SJSA1 (cell line): ENCODE results near the gene PVALEF. TPM values are rescaled to one million over a fixed set of nuclear protein-coding genes. Genes with fewer than 3 reads are reported as not detected.

Source experiments
- DNase-seq, 2 experiments: peaks; one replicate each; pipeline ENCODE4 v3.0.0-alpha.2; 2015 to 2020; ENCODE audit warnings: low spot score in 2 of 2, low read depth in 1 of 2
- H3K27ac ChIP-seq: fragments of 250-450 bp; sonication (Bioruptor Pico); 2 replicates; pipeline ENCODE4 v1.5.1; 2020; ENCODE audit warnings: mild to moderate bottlenecking, moderate library complexity
- H3K27me3 ChIP-seq: fragments of 250-450 bp; sonication (Bioruptor Pico); replicated peaks from 2 replicates; pipeline ENCODE4 v1.5.1; 2020; ENCODE audit warnings: mild to moderate bottlenecking, moderate library complexity
- H3K36me3 ChIP-seq: fragments of 250-450 bp; sonication (Bioruptor Pico); 2 replicates; pipeline ENCODE4 v1.5.1; 2020; ENCODE audit warnings: mild to moderate bottlenecking
- H3K4me1 ChIP-seq: fragments of 250-450 bp; sonication (Bioruptor Pico); replicated peaks from 2 replicates; pipeline ENCODE4 v1.6.1; 2021; ENCODE audit warnings: mild to moderate bottlenecking
- H3K4me3 ChIP-seq: fragments of 250-450 bp; sonication (Bioruptor Pico); 2 replicates; pipeline ENCODE4 v1.5.1; 2020; ENCODE audit warnings: mild to moderate bottlenecking
- H3K9me3 ChIP-seq: fragments of 250-450 bp; sonication (Bioruptor Pico); replicated peaks from 2 replicates; pipeline ENCODE4 v1.5.1; 2020; ENCODE audit warnings: mild to moderate bottlenecking
- total RNA-seq: library from RNA; depleted of rRNA; stranded (reverse); fragments of >200 nt; shearing (Covaris generic); gene quantifications from 2 replicates; pipeline ENCODE4 v1.2.3, GENCODE V29; 2014

The PVALEF gene
- total RNA-seq, 1 experiment from 2014 or later: not detected

- H3K9me3 ChIP-seq: no peaks in the 10 kb centered on the region; the same call in 1 of the 2 replicates
- no peak overlapping the region for H3K4me3 ChIP-seq
- H3K36me3 ChIP-seq: no peaks in the 10 kb centered on the region
- peaks cover 10% of the 10 kb centered on the region for H3K4me1 ChIP-seq
- peaks cover 76% of the 10 kb centered on the region for H3K27me3 ChIP-seq
- no peak overlapping the region for H3K27ac ChIP-seq
- DNase-seq: no peak
These were observed 40.9 kb upstream of the PVALEF start for GRCh38 chr17:81124377-81124776.

GRCh38 chr17:81125573-81126081 lies 39.7 kb upstream of the PVALEF start:
- Histone ChIP-seq H3K27me3 (peaks cover 72% of the 10 kb centered on the region), H3K4me1 (no peaks in the 10 kb centered on the region; the same call in none of the 2 replicates), H3K4me3 (no peak overlapping the region), H3K27ac (no peak overlapping the region), H3K36me3 (no peaks in the 10 kb centered on the region), H3K9me3 (no peaks in the 10 kb centered on the region)
- no peak for DNase-seq

GRCh38 chr17:81126281-81127132 lies 38.8 kb upstream of the PVALEF start:
- Histone ChIP-seq H3K4me1 (no peaks in the 10 kb centered on the region; the same call in none of the 2 replicates), H3K36me3 (no peaks in the 10 kb centered on the region), H3K9me3 (no peaks in the 10 kb centered on the region), H3K4me3 (no peak overlapping the region), H3K27ac (no peak overlapping the region), H3K27me3 (peaks cover 68% of the 10 kb centered on the region)
- DNase-seq: no peak

DNA sequence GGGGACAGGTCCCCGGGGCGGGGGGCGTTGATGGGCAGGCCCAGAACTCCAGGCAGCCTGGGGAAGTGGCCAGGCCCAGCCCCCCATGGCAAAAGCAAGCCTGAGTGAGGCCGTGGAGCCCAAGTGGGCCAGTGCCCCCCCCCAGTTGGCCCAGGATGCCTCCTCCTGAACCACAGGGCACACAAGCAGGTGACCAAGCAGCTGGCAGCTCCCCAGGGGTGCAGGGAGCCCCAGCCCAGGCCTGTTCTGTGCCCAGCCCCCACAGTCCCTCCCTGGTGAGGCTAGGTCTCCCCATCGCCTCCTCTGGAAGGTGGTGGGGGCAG lies 38.2 kb upstream of the PVALEF start:
- no peaks in the 10 kb centered on the region for H3K9me3 ChIP-seq
- H3K27me3 ChIP-seq: peaks cover 62% of the 10 kb centered on the region
- DNase-seq: no peak
- H3K4me3 ChIP-seq: no peak overlapping the region
- H3K36me3 ChIP-seq: no peaks in the 10 kb centered on the region
- H3K4me1 ChIP-seq: no peaks in the 10 kb centered on the region; the same call in none of the 2 replicates
- no peak overlapping the region for H3K27ac ChIP-seq

DNA sequence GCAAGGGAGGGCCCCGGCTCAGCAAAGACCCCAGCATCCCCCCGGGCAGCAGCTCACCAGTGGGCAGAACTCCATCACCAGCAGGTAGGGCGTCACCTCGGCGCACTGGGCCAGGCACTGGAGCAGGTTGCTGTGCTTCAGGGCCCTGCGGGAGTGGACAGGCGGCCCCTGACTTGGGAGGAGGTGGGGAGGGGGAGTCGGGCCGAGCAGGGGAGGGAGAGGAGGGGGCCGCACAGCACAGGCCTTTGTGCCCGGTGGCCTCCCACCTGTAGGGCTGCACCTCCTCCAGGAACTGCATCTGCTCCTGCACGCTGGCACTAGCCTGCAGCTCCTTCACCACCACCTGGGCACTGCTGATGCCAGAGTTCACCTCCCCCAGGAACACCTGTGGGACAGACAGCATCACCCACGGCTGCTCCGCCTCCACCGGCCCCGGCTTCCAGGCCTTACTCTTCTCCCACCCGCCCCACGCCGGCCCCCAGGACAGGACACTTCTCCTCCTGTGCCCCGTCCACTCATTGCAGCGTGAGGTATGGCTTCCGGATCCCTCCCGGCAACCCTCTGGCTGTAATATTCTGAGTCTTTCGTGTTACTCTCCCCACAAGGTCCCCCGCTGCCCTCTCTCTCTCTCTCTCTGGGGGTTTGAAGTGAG lies 37.7 kb upstream of the PVALEF start:
- Histone ChIP-seq H3K4me3 (no peak overlapping the region), H3K36me3 (no peaks in the 10 kb centered on the region), H3K27me3 (peaks cover 57% of the 10 kb centered on the region), H3K4me1 (no peaks in the 10 kb centered on the region; the same call in none of the 2 replicates), H3K27ac (no peak overlapping the region), H3K9me3 (no peaks in the 10 kb centered on the region)
- no peak for DNase-seq

- DNase-seq: no peak
- no peaks in the 10 kb centered on the region for H3K9me3 ChIP-seq
- H3K27ac ChIP-seq: no peak overlapping the region
- H3K4me1 ChIP-seq: no peaks in the 10 kb centered on the region; the same call in none of the 2 replicates
- no peak overlapping the region for H3K4me3 ChIP-seq
- H3K27me3 ChIP-seq: peaks cover 50% of the 10 kb centered on the region
- H3K36me3 ChIP-seq: no peaks in the 10 kb centered on the region
These were observed 37.0 kb upstream of the PVALEF start for GRCh38 chr17:81128338-81128737.

- no peak for DNase-seq
- Histone ChIP-seq H3K27me3 (peaks cover 47% of the 10 kb centered on the region), H3K9me3 (no peaks in the 10 kb centered on the region), H3K4me3 (no peak overlapping the region), H3K36me3 (no peaks in the 10 kb centered on the region), H3K4me1 (no peaks in the 10 kb centered on the region; the same call in none of the 2 replicates), H3K27ac (no peak overlapping the region)
These were observed 36.5 kb upstream of the PVALEF start for GRCh38 chr17:81128774-81129173.

DNA sequence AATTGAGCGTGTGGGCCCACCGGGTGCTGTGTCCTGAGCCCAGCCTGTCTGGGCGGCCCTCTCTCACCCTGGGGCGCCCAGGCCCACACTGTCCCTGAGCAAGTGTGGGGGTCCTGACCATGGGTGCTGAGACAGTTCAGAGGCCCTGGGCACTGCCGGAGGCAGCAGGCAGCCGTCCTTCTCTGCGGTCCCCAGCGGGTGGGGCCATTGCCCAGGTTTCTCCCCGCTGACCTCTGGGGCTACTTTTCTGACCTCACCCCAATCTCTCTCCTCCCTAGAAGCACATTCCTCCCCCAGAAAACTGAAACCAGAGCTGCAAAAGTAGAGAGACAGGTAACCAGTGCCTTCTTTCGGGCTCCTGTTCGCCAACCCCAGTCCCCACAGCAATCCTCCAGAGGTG lies 36.0 kb upstream of the PVALEF start:
- no peak overlapping the region for H3K27ac ChIP-seq
- no peaks in the 10 kb centered on the region for H3K9me3 ChIP-seq
- H3K4me3 ChIP-seq: no peak overlapping the region
- no peaks in the 10 kb centered on the region; the same call in none of the 2 replicates for H3K4me1 ChIP-seq
- DNase-seq: no peak
- no peaks in the 10 kb centered on the region for H3K36me3 ChIP-seq
- H3K27me3 ChIP-seq: peaks cover 42% of the 10 kb centered on the region

- no peak overlapping the region for H3K4me3 ChIP-seq
- no peak for DNase-seq
- no peak overlapping the region for H3K27ac ChIP-seq
- no peaks in the 10 kb centered on the region for H3K9me3 ChIP-seq
- H3K27me3 ChIP-seq: peaks cover 38% of the 10 kb centered on the region
- no peaks in the 10 kb centered on the region for H3K36me3 ChIP-seq
- H3K4me1 ChIP-seq: no peaks in the 10 kb centered on the region; the same call in none of the 2 replicates
These were observed 35.5 kb upstream of the PVALEF start for GRCh38 chr17:81129711-81130367.

- Histone ChIP-seq H3K9me3 (no peaks in the 10 kb centered on the region), H3K4me1 (no peaks in the 10 kb centered on the region; the same call in 1 of the 2 replicates), H3K27ac (no peak overlapping the region), H3K36me3 (no peaks in the 10 kb centered on the region), H3K4me3 (no peak overlapping the region), H3K27me3 (peaks cover 36% of the 10 kb centered on the region)
- DNase-seq: no peak
These were observed 34.6 kb upstream of the PVALEF start for GRCh38 chr17:81130385-81131361.

DNA sequence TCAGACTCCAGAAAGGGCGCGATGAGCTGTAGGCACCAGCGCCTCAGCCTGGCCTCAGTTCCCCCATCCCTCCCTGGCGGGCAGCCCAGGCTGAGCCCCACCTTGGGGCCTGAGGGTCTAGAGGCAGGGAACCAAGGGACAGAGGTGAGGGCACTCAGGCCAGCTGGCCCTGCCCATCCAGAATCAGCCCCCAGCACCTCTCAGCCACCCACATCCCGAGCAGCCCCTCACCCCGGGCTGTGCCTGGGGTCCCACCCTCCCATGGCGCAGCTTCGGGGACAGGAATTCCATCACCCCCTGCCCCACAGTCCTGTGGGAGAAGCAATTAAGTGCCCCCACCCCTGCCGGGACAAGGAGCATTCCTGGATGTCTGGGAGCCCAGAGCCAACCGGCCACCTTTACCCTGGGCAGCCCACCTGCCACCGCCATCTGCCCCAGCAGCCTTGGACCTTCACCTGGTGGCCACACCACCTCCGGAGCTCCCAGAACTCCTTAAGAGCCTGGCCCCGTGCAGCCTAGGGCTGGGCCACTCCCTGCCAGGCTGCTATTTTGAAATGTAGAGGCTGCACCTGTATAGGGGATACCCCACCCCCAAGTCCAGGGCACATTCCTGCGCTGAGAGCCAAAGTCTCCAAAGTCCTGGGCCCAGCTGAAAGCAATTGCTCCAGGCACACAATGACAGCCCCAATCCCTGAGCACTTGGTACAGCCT lies 33.7 kb upstream of the PVALEF start:
- Histone ChIP-seq H3K4me3 (no peak overlapping the region), H3K27ac (no peak overlapping the region), H3K9me3 (no peaks in the 10 kb centered on the region), H3K4me1 (no peaks in the 10 kb centered on the region), H3K27me3 (peaks cover 27% of the 10 kb centered on the region), H3K36me3 (no peaks in the 10 kb centered on the region)
- no peak for DNase-seq

DNA sequence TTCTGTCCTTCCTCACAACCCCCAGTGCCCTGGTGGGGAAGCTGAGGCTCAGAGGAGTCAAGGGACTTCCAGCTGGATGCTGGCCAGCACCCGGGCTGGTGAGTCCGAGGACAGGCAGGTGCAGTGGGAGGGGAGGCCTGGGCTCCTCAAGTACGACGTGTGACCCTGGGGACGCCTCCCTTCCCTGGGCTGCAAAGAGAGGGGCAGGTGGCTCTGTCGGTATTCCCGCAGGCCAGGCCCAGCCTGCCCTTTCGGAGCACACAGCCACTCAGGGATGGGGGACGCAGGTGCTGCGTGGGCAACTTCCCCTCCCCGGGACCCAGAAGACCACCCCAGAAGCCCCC lies 33.1 kb upstream of the PVALEF start:
- DNase-seq: no peak
- Histone ChIP-seq H3K9me3 (no peaks in the 10 kb centered on the region), H3K27me3 (peaks cover 26% of the 10 kb centered on the region)

More for the DNA sequence above, 33.1 kb upstream of the PVALEF start:
- no peaks in the 10 kb centered on the region for H3K4me1 ChIP-seq
- H3K4me3 ChIP-seq: no peak overlapping the region
- no peaks in the 10 kb centered on the region for H3K36me3 ChIP-seq
- no peak overlapping the region for H3K27ac ChIP-seq
